Smooth muscle cell (in vitro differentiated cells): Measurements from ENCODE around the gene KIF23. TPM values are rescaled to one million over a fixed set of nuclear protein-coding genes. Genes with fewer than 3 reads are reported as not detected.

Source experiments
- DNase-seq: peaks from one replicate; lab custom pipeline; 2025; ENCODE audit not compliant: unreplicated experiment; lab: John Stamatoyannopoulos, UW
- H2AFZ ChIP-seq: fragments of 200-600 bp; sonication (generic); 2 replicates; pipeline ENCODE4 v1.6.0; 2016; ENCODE audit warnings: antibody characterized with exemption, low read depth, mild to moderate bottlenecking
- H3F3A ChIP-seq: fragments of 200-600 bp; sonication (generic); 2 replicates; pipeline ENCODE4 v1.6.0; 2017; ENCODE audit warnings: antibody characterized with exemption, low read depth
- H3K27ac ChIP-seq: fragments of 200-600 bp; sonication (generic); 2 replicates; pipeline ENCODE4 v1.5.1; 2016; ENCODE audit warnings: low read depth, mild to moderate bottlenecking
- H3K27me3 ChIP-seq: fragments of 200-600 bp; sonication (generic); 2 replicates; pipeline ENCODE4 v1.6.1; 2016; ENCODE audit warnings: low read depth, mild to moderate bottlenecking
- H3K36me3 ChIP-seq: fragments of 200-600 bp; sonication (generic); 2 replicates; pipeline ENCODE4 v1.5.1; 2016; ENCODE audit warnings: low read depth
- H3K4me1 ChIP-seq: fragments of 200-600 bp; sonication (generic); 2 replicates; pipeline ENCODE4 v1.5.1; 2016; ENCODE audit warnings: low read depth
- H3K4me2 ChIP-seq: fragments of 200-600 bp; sonication (generic); 2 replicates; pipeline ENCODE4 v1.6.0; 2016; ENCODE audit warnings: mild to moderate bottlenecking
- H3K4me3 ChIP-seq: fragments of 200-600 bp; sonication (generic); 2 replicates; pipeline ENCODE4 v1.5.1; 2016; ENCODE audit warnings: mild to moderate bottlenecking
- H3K79me2 ChIP-seq: fragments of 200-600 bp; sonication (generic); 2 replicates; pipeline ENCODE4 v1.6.0; 2016; ENCODE audit warnings: low read depth, mild to moderate bottlenecking
- H3K9ac ChIP-seq: fragments of 200-600 bp; sonication (generic); 2 replicates; pipeline ENCODE4 v1.6.0; 2016; ENCODE audit warnings: low read depth
- H3K9me3 ChIP-seq: fragments of 200-600 bp; sonication (generic); replicated peaks from 2 replicates; pipeline ENCODE4 v1.5.1; 2016; ENCODE audit warnings: low read depth
- H4K20me1 ChIP-seq: fragments of 200-600 bp; sonication (generic); 2 replicates; pipeline ENCODE4 v1.6.0; 2016; ENCODE audit warnings: low read depth
- WGBS: methylation state at CpG from one replicate; pipeline ENCODE4 v1.1.7; 2016; ENCODE audit warnings: low lambda C conversion rate; 5-methylcytosine and 5-hydroxymethylcytosine counted together
- polyA plus RNA-seq: library from polyadenylated mRNA; unstranded; fragments of >200 nt; fragmentation: Nextera tagmentation; extraction: Ambion mirVana; gene quantifications from 2 replicates; pipeline ENCODE4 v1.2.1, GENCODE V29; 2016
- total RNA-seq: library from RNA; depleted of rRNA; stranded (reverse); fragments of >200 nt; gene quantifications from 2 replicates; pipeline ENCODE4 v1.2.3, GENCODE V29; 2014
- TF ChIP-seq, protein P1 (sequence below): fragments of 200-600 bp; sonication (generic); IDR thresholded peaks from 2 replicates; pipeline ENCODE4 v1.5.1; 2017; ENCODE audit warnings: borderline replicate concordance, mild to moderate bottlenecking, antibody characterized with exemption; ENCODE audit not compliant: insufficient read depth, poor library complexity, severe bottlenecking

Gene KIF23
- total and polyA plus RNA-seq, 2 experiments from 2014 or later = 14.3 to 44.1 TPM

DNA sequence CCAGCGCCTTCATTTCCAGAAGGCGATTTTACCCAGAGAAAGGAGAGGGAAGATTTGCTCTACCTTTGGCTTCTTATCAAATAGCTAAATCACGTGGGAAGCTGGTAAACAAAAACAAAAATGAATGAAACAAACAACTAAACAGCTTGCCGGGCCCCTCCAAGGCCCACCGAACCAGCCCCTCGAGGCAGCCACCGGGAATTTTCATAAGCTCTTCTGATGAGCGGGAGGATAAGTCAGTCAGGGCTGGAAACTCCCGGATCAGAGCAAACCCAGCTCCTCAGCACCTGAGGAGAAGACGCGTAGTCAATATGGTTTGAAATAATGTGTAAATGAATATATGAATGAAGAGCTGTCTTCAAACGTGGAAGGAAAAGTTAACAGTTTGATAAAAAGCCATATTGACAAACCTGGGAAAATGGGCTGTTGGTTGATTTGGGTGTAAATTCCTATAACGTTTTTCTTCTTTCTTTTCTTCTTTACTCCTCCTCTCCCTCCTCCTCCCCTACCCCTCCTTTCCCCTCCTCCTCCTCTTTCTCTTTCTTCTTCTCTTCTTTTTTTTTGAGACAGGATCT, 49.1 kb downstream of the KIF23 start:
- Histone ChIP-seq H3K27ac (peak overlapping the region; percentile 81), H3K4me1 (peaks cover 8% of the 10 kb centered on the region), H3K4me2 (peak overlapping the region; percentile 90), H4K20me1 (no peaks in the 10 kb centered on the region), H3K9ac (peak overlapping the region; percentile 82), H3K79me2 (no peaks in the 10 kb centered on the region), H3K36me3 (no peaks in the 10 kb centered on the region), H3K27me3 (no peaks in the 10 kb centered on the region), H3F3A (peaks cover 26% of the 10 kb centered on the region), H3K9me3 (no peaks in the 10 kb centered on the region), H3K4me3 (peak overlapping the region; percentile 54), H2AFZ (peak overlapping the region; percentile 71)
- TF ChIP-seq, protein P1, sequence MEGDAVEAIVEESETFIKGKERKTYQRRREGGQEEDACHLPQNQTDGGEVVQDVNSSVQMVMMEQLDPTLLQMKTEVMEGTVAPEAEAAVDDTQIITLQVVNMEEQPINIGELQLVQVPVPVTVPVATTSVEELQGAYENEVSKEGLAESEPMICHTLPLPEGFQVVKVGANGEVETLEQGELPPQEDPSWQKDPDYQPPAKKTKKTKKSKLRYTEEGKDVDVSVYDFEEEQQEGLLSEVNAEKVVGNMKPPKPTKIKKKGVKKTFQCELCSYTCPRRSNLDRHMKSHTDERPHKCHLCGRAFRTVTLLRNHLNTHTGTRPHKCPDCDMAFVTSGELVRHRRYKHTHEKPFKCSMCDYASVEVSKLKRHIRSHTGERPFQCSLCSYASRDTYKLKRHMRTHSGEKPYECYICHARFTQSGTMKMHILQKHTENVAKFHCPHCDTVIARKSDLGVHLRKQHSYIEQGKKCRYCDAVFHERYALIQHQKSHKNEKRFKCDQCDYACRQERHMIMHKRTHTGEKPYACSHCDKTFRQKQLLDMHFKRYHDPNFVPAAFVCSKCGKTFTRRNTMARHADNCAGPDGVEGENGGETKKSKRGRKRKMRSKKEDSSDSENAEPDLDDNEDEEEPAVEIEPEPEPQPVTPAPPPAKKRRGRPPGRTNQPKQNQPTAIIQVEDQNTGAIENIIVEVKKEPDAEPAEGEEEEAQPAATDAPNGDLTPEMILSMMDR = no peak
- 40% methylated on average over 13 of the region's 13 CpGs for WGBS
- no peak for DNase-seq

DNA sequence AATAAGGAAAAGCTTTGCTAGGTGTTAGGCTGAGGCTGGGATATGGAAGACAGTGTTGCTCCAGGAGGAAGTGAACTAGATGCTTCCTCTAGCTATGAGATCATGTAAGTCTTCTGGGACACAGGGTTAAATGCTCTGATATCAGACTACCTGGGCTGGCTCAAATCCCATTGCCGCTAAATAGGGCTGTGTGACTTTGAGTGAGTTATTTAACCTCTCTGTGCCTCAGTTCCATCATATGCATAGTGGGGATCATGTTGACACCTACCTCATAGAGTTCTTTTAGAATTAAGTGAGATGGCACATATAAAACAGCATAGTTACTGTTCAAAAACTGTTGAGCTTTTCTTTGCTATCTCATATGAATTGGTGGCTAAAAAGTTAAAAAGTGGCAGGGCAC, 51.1 kb downstream of the KIF23 start:
- H4K20me1 ChIP-seq = no peaks in the 10 kb centered on the region
- TF ChIP-seq, protein P1 = no peak
- no peak overlapping the region for H3K27ac ChIP-seq
- H2AFZ ChIP-seq = no peak overlapping the region
- H3K9ac ChIP-seq = no peak overlapping the region
- H3K79me2 ChIP-seq = no peaks in the 10 kb centered on the region
- peaks cover 23% of the 10 kb centered on the region for H3F3A ChIP-seq
- no peak overlapping the region for H3K4me2 ChIP-seq
- no peaks in the 10 kb centered on the region for H3K36me3 ChIP-seq
- peaks cover 19% of the 10 kb centered on the region for H3K4me1 ChIP-seq
- H3K27me3 ChIP-seq = no peaks in the 10 kb centered on the region
- 100% methylated on average over 1 of the region's 1 CpG for WGBS
- H3K9me3 ChIP-seq = no peaks in the 10 kb centered on the region
- DNase-seq = no peak
- no peak overlapping the region for H3K4me3 ChIP-seq

DNA sequence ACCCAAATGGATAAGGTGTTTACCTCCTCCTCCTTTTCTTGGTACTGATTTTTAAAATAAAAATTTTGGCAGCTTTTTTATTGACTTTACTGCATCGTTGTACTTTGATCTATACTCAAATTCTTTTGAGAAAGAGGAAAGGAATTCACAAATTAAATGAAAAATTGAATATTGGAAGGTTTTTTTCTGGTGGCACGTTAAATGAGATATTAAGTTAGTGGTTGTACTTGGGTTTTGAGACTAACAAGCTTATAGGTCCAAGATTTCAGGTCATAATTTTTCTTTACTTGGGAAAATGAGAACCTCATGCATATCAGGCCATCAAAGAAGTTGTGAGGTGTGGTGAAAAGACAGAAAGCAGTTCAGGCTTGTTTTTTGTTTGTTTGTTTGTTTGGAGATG, 52.6 kb downstream of the KIF23 start:
- H4K20me1 ChIP-seq = no peaks in the 10 kb centered on the region
- no peak overlapping the region for H2AFZ ChIP-seq
- H3K27ac ChIP-seq = no peak overlapping the region
- no peaks in the 10 kb centered on the region for H3K27me3 ChIP-seq
- no peak overlapping the region for H3K4me3 ChIP-seq
- no peaks in the 10 kb centered on the region for H3K79me2 ChIP-seq
- no peaks in the 10 kb centered on the region for H3K9me3 ChIP-seq
- WGBS = 94% methylated on average over 2 of the region's 2 CpGs
- H3F3A ChIP-seq = peaks cover 15% of the 10 kb centered on the region
- H3K4me1 ChIP-seq = peaks cover 19% of the 10 kb centered on the region
- no peak overlapping the region for H3K4me2 ChIP-seq
- TF ChIP-seq, protein P1 = no peak
- DNase-seq = no peak
- H3K9ac ChIP-seq = no peak overlapping the region
- no peaks in the 10 kb centered on the region for H3K36me3 ChIP-seq

DNA sequence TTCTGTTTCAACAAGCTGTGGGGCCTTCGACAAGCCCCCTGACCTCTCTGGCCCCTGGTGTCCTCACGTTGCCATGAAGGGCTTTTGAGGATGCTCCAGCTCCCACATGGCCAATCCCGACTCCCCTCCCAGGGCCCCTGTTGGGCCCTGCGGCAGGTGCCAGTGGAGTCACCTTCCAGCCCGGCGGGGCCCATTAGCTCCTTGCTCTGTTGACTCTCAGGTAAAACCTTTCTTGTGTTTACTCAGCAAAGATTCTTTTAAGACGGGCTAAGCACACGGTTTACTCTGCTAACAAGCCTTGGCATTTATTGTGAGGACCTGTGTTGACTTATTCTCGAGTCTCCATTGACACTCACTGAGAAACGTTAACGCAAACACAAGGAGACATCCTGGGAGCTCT, 53.5 kb downstream of the KIF23 start:
- DNase-seq = no peak
- TF ChIP-seq, protein P1 = no peak
- peak overlapping the region; percentile 91 for H3K27ac ChIP-seq
- H3F3A ChIP-seq = peaks cover 15% of the 10 kb centered on the region
- H3K79me2 ChIP-seq = no peaks in the 10 kb centered on the region
- H3K4me3 ChIP-seq = no peak overlapping the region
- peak overlapping the region; percentile 39 for H3K4me2 ChIP-seq
- no peaks in the 10 kb centered on the region for H3K36me3 ChIP-seq
- H2AFZ ChIP-seq = peak overlapping the region; percentile 15
- H3K9me3 ChIP-seq = no peaks in the 10 kb centered on the region
- peak overlapping the region; percentile 58 for H3K9ac ChIP-seq
- H3K27me3 ChIP-seq = no peaks in the 10 kb centered on the region
- H4K20me1 ChIP-seq = no peaks in the 10 kb centered on the region
- WGBS = 87% methylated on average over 11 of the region's 11 CpGs
- peaks cover 19% of the 10 kb centered on the region for H3K4me1 ChIP-seq
